Keratinocyte (primary cell): ENCODE measurements around the gene GPR65. TPM values are rescaled to one million over a fixed set of nuclear protein-coding genes. Genes with fewer than 3 reads are reported as not detected.

Experiments used
- DNase-seq: peaks from one replicate; pipeline ENCODE4 v3.0.0-alpha.2; 2011; ENCODE audit warnings: low read depth, missing footprints, low spot score
- FAIRE-seq: peaks from 2 replicates; lab custom pipeline; 2011; peaks lifted over from hg19 to GRCh38; lab: Jason Lieb, UNC
- H2AFZ ChIP-seq: 2 replicates; pipeline ENCODE4 v1.6.0; 2012; ENCODE audit warnings: low read length, control low read depth, inconsistent platforms; ENCODE audit not compliant: control insufficient read depth
- H3K27ac ChIP-seq: 2 replicates; pipeline ENCODE4 v1.5.1; 2011; ENCODE audit warnings: low read length; ENCODE audit not compliant: control insufficient read depth, insufficient read depth
- H3K27me3 ChIP-seq: 3 replicates; pipeline ENCODE4 v1.6.0; 2011; ENCODE audit warnings: low read length; ENCODE audit not compliant: control insufficient read depth, insufficient read depth; ENCODE audit errors: extremely low read depth
- H3K36me3 ChIP-seq, 2 experiments: 2 replicates in 1 of 2; 3 replicates in 1 of 2; pipeline ENCODE4 v1.5.1; 2011; ENCODE audit warnings: low read length in 2 of 2, mild to moderate bottlenecking in 1 of 2; ENCODE audit not compliant: control insufficient read depth in 2 of 2, insufficient read depth in 2 of 2; ENCODE audit errors: extremely low read depth in 1 of 2
- H3K4me1 ChIP-seq: 3 replicates; pipeline ENCODE4 v1.5.1; 2011; ENCODE audit warnings: low read length; ENCODE audit not compliant: control insufficient read depth, insufficient read depth; ENCODE audit errors: extremely low read depth
- H3K4me2 ChIP-seq: 3 replicates; pipeline ENCODE4 v1.6.0; 2011; ENCODE audit warnings: low read depth, low read length; ENCODE audit not compliant: control insufficient read depth, insufficient read depth; ENCODE audit errors: extremely low read depth
- H3K4me3 ChIP-seq, 3 experiments: fragments of 200-600 bp in 1 of 3; sonication (generic) in 1 of 3; 2 replicates in 2 of 3; 3 replicates in 1 of 3; pipeline ENCODE4 v1.5.1; 2011 to 2016; ENCODE audit warnings: low read length in 3 of 3, mild to moderate bottlenecking in 3 of 3, control low read depth in 2 of 3, inconsistent platforms in 1 of 3, low read depth in 1 of 3, mixed read lengths in 1 of 3, mixed run types in 1 of 3, moderate library complexity in 1 of 3; ENCODE audit not compliant: control insufficient read depth in 2 of 3, insufficient read depth in 2 of 3; ENCODE audit errors: extremely low read depth in 1 of 3
- H3K79me2 ChIP-seq: 2 replicates; pipeline ENCODE4 v1.6.0; 2012; ENCODE audit warnings: low read length; ENCODE audit not compliant: control insufficient read depth, insufficient read depth
- H3K9ac ChIP-seq: 3 replicates; pipeline ENCODE4 v1.6.0; 2011; ENCODE audit warnings: low read length; ENCODE audit not compliant: control insufficient read depth, insufficient read depth; ENCODE audit errors: extremely low read depth
- H3K9me1 ChIP-seq: 3 replicates; pipeline ENCODE4 v1.6.0; 2011; ENCODE audit warnings: low read length; ENCODE audit not compliant: control insufficient read depth, insufficient read depth; ENCODE audit errors: extremely low read depth
- H3K9me3 ChIP-seq: 2 replicates; pipeline ENCODE4 v1.5.1; 2012; ENCODE audit warnings: low read depth, low read length; ENCODE audit not compliant: control insufficient read depth
- H4K20me1 ChIP-seq: 3 replicates; pipeline ENCODE4 v1.6.0; 2011; ENCODE audit warnings: low read length; ENCODE audit not compliant: control insufficient read depth, insufficient read depth; ENCODE audit errors: extremely low read depth
- CTCF ChIP-seq, 3 experiments: IDR thresholded peaks in 1 of 3; conservative IDR thresholded peaks in 1 of 3; optimal IDR thresholded peaks in 1 of 3; 2 replicates in 2 of 3; 3 replicates in 1 of 3; pipeline versions ENCODE3 to v1.5.1; 2011; ENCODE audit warnings: low read length in 3 of 3, mild to moderate bottlenecking in 3 of 3, moderate library complexity in 2 of 3, control low read depth in 1 of 3, inconsistent platforms in 1 of 3; ENCODE audit not compliant: insufficient read depth in 2 of 3; ENCODE audit errors: extremely low read depth in 1 of 3
- EZH2 ChIP-seq: IDR thresholded peaks from one replicate; pipeline ENCODE4 v1.6.1; 2012; ENCODE audit warnings: inconsistent platforms, mild to moderate bottlenecking, low read length, moderate library complexity
- dilution Hi-C: fragments of 300-500 bp; cut with MboI; formaldehyde crosslinking; loops from one replicate; pipeline ENCODE4 v1.7.0; 2020; ENCODE audit warnings: low sequenced_read_pairs; ENCODE audit not compliant: extremely low pct_ligation_motif_present
- polyA plus RNA-seq, 5 experiments: library from polyadenylated mRNA; depleted of rRNA in 3 of 5; stranded (reverse) in 3 of 5; stranded (forward) in 1 of 5; unstranded in 1 of 5; fragments of >200 nt; gene quantifications; 1 replicate in 1 of 5; 2 replicates in 3 of 5; 3 replicates in 1 of 5; pipeline versions ENCODE4 v1.2.1 to v1.2.3, GENCODE V29; 2011 to 2012; ENCODE audit warnings: missing spikeins in 2 of 5, low read depth in 1 of 5, low replicate concordance in 1 of 5

The GPR65 gene
- polyA plus RNA-seq, 1 donor (not counting 4 experiments of a cell fraction or from before 2014, with no cell fraction given) = not detected

- dilution Hi-C loops = no loop called here
- no peak overlapping the region for H3K27ac ChIP-seq
- H3K9me3 ChIP-seq = no peaks in the 10 kb centered on the region
- H2AFZ ChIP-seq = no peak overlapping the region
- DNase-seq (no peak), FAIRE-seq (no peak)
- no peaks in the 10 kb centered on the region for H3K4me1 ChIP-seq
- H3K4me2 ChIP-seq = no peak overlapping the region
- no peak overlapping the region for H3K9ac ChIP-seq
- no peaks in the 10 kb centered on the region for H4K20me1 ChIP-seq
- TF ChIP-seq CTCF (optimal IDR thresholded peaks at IDR 0.05 in 1 of 3, IDR thresholded peaks at IDR 0.05 in 1 of 3, conservative IDR thresholded peaks at IDR 0.05 in 1 of 3; ENCODE audit: extremely low read depth in 1 of 3, insufficient read depth in 2 of 3, low read length in 3 of 3) (no peak), EZH2 (no peak)
- H3K36me3 ChIP-seq = no peaks in the 10 kb centered on the region
- no peaks in the 10 kb centered on the region for H3K79me2 ChIP-seq
- H3K4me3 ChIP-seq = no peak overlapping the region
- H3K9me1 ChIP-seq = no peaks in the 10 kb centered on the region
- H3K27me3 ChIP-seq = no peaks in the 10 kb centered on the region
Observed at GRCh38 chr14:88048351-88048750, 43.4 kb downstream of the GPR65 start.

GRCh38 chr14:88049266-88049665 is 44.3 kb downstream of the GPR65 start:
- DNase-seq (no peak), FAIRE-seq (no peak)
- Histone ChIP-seq H3K36me3 (no peaks in the 10 kb centered on the region), H3K27ac (no peak overlapping the region), H3K4me1 (no peaks in the 10 kb centered on the region), H3K79me2 (no peaks in the 10 kb centered on the region), H2AFZ (no peak overlapping the region), H4K20me1 (no peaks in the 10 kb centered on the region), H3K27me3 (no peaks in the 10 kb centered on the region), H3K4me2 (no peak overlapping the region), H3K9ac (no peak overlapping the region), H3K9me1 (no peaks in the 10 kb centered on the region), H3K9me3 (no peaks in the 10 kb centered on the region), H3K4me3 (no peak overlapping the region)
- TF ChIP-seq EZH2 (no peak), CTCF (optimal IDR thresholded peaks at IDR 0.05 in 1 of 3, IDR thresholded peaks at IDR 0.05 in 1 of 3, conservative IDR thresholded peaks at IDR 0.05 in 1 of 3; ENCODE audit: extremely low read depth in 1 of 3, insufficient read depth in 2 of 3, low read length in 3 of 3) (no peak)
- dilution Hi-C loops = no loop called here
